NCI-H2196 treated with DMSO at 0.1 percent for 48 hours (cell line): ENCODE data around the gene SLC4A4.

Source experiments
- DNase-seq: peaks from one replicate; lab custom pipeline; 2025; ENCODE audit not compliant: unreplicated experiment; lab: John Stamatoyannopoulos, UW

Gene SLC4A4

GRCh38 chr4:71468116-71468710 lies 129.4 kb downstream of the SLC4A4 start:
- no peak for DNase-seq

- no peak for DNase-seq
Measured at GRCh38 chr4:71469541-71469940, 130.7 kb downstream of the SLC4A4 start.

GRCh38 chr4:71470524-71470923 lies 131.7 kb downstream of the SLC4A4 start:
- DNase-seq = no peak

GRCh38 chr4:71472946-71473345 lies 134.1 kb downstream of the SLC4A4 start:
- DNase-seq = no peak

- DNase-seq = no peak
Measured at GRCh38 chr4:71473541-71474240, 134.9 kb downstream of the SLC4A4 start.

- no peak for DNase-seq
Measured at GRCh38 chr4:71474731-71475130, 135.9 kb downstream of the SLC4A4 start.

- DNase-seq = no peak
Measured at GRCh38 chr4:71476240-71476639, 137.4 kb downstream of the SLC4A4 start.

GRCh38 chr4:71486550-71487343 lies 147.9 kb downstream of the SLC4A4 start:
- DNase-seq = no peak

- no peak for DNase-seq
Measured at GRCh38 chr4:71487344-71487920, 148.6 kb downstream of the SLC4A4 start.

- DNase-seq = no peak
Measured at GRCh38 chr4:71494539-71494938, 155.7 kb downstream of the SLC4A4 start.

GRCh38 chr4:71495454-71495853 lies 156.6 kb downstream of the SLC4A4 start:
- DNase-seq = no peak

- DNase-seq = no peak
Measured at GRCh38 chr4:71497078-71497477, 158.3 kb downstream of the SLC4A4 start.

GRCh38 chr4:71498002-71498401 lies 159.2 kb downstream of the SLC4A4 start:
- peak; percentile 17 for DNase-seq

- DNase-seq = no peak
Measured at GRCh38 chr4:71498625-71499024, 159.8 kb downstream of the SLC4A4 start.

GRCh38 chr4:71501992-71502391 lies 163.2 kb downstream of the SLC4A4 start:
- DNase-seq = no peak

GRCh38 chr4:71518283-71518989 lies 179.6 kb downstream of the SLC4A4 start:
- DNase-seq = no peak

GRCh38 chr4:71520308-71520707 lies 181.5 kb downstream of the SLC4A4 start:
- no peak for DNase-seq

GRCh38 chr4:71520850-71521249 lies 182.0 kb downstream of the SLC4A4 start:
- no peak for DNase-seq

GRCh38 chr4:71524756-71525155 lies 185.9 kb downstream of the SLC4A4 start:
- DNase-seq = no peak

- DNase-seq = no peak
Measured at GRCh38 chr4:71526637-71527406, 188.0 kb downstream of the SLC4A4 start.
